Activated naive CD4-positive, alpha-beta T cell treated with Interleukin-2 at 50 U/mL for 16 hours (primary cell): Measurements from ENCODE around the gene ARHGEF39.

ENCODE experiments used
- DNase-seq: peaks from one replicate; pipeline ENCODE4 v3.0.0-alpha.2; 2020

ARHGEF39 gene

GRCh38 chr9:35664531-35665470 is at the start of gene ARHGEF39:
Gene ARHGEF39 (minus strand): TSS chr9:35665195. CDS start chr9:35665169, 26 bp downstream.
- peak; percentile 77 for DNase-seq

- DNase-seq = no peak
These were observed 49.1 kb upstream of the ARHGEF39 start for GRCh38 chr9:35714123-35714522.

- no peak for DNase-seq
These were observed 48.6 kb upstream of the ARHGEF39 start for GRCh38 chr9:35713578-35713977.

- DNase-seq = no peak
These were observed 47.9 kb upstream of the ARHGEF39 start for GRCh38 chr9:35712762-35713400.

- no peak for DNase-seq
These were observed 46.8 kb upstream of the ARHGEF39 start for GRCh38 chr9:35711501-35712428.

GRCh38 chr9:35710818-35711500 is 46.0 kb upstream of the ARHGEF39 start:
- DNase-seq = no peak

- no peak for DNase-seq
These were observed 43.2 kb upstream of the ARHGEF39 start for GRCh38 chr9:35708146-35708545.

GRCh38 chr9:35706951-35707350 is 42.0 kb upstream of the ARHGEF39 start:
- no peak for DNase-seq

- DNase-seq = no peak
These were observed 40.9 kb upstream of the ARHGEF39 start for GRCh38 chr9:35705836-35706430.

- no peak for DNase-seq
These were observed 40.4 kb upstream of the ARHGEF39 start for GRCh38 chr9:35705372-35705771.

- DNase-seq = no peak
These were observed 39.1 kb upstream of the ARHGEF39 start for GRCh38 chr9:35703906-35704672.

GRCh38 chr9:35702696-35703095 is 37.7 kb upstream of the ARHGEF39 start:
- no peak for DNase-seq

GRCh38 chr9:35700942-35701341 is 35.9 kb upstream of the ARHGEF39 start:
- no peak for DNase-seq

GRCh38 chr9:35700031-35700430 is 35.0 kb upstream of the ARHGEF39 start:
- DNase-seq = no peak

- no peak for DNase-seq
These were observed 33.2 kb upstream of the ARHGEF39 start for GRCh38 chr9:35698231-35698630.

- no peak for DNase-seq
These were observed 32.5 kb upstream of the ARHGEF39 start for GRCh38 chr9:35697486-35697885.

GRCh38 chr9:35696520-35697215 is 31.7 kb upstream of the ARHGEF39 start:
- peak; percentile 59 for DNase-seq

- no peak for DNase-seq
These were observed 31.0 kb upstream of the ARHGEF39 start for GRCh38 chr9:35695943-35696401.

- DNase-seq = no peak
These were observed 26.8 kb upstream of the ARHGEF39 start for GRCh38 chr9:35691757-35692301.

- DNase-seq = no peak
These were observed 26.3 kb upstream of the ARHGEF39 start for GRCh38 chr9:35691334-35691650.
